ENCODE data around the gene ACOT2. TPM values are rescaled to one million over a fixed set of nuclear protein-coding genes. Genes with fewer than 3 reads are reported as not detected.
"Not testable (repeated sequence)": the region's sequence is repeated elsewhere in the genome, so short reads cannot be mapped to it uniquely, and the experiment has no call there.

The ACOT2 gene
- total RNA-seq, 1 donor from 2014 or later = 48.5 TPM

GRCh38 chr14:73576391-73576790, 7.4 kb downstream of the ACOT2 start:
- Mint-ChIP-seq H3K27me3 (ENCODE audit: low read depth) (no peaks in the 10 kb centered on the region), H3K9me3 (ENCODE audit: low read depth) (no peaks in the 10 kb centered on the region), H3K36me3 (ENCODE audit: low read depth) (peaks cover 21% of the 10 kb centered on the region), H3K4me1 (ENCODE audit: low read depth) (no peaks in the 10 kb centered on the region), H3K27ac (ENCODE audit: unreplicated experiment) (no peak overlapping the region), H3K4me3 (ENCODE audit: unreplicated experiment) (no peak overlapping the region)
- no peak for DNase-seq (ENCODE audit: low spot score)
- no peak for TF ChIP-seq CTCF (IDR thresholded peaks at IDR 0.05)

GRCh38 chr14:73577214-73577613, 8.2 kb downstream of the ACOT2 start:
- H3K9me3 Mint-ChIP-seq (ENCODE audit: low read depth); H3K4me3 Mint-ChIP-seq (ENCODE audit: unreplicated experiment); H3K27me3 Mint-ChIP-seq (ENCODE audit: low read depth); H3K27ac Mint-ChIP-seq (ENCODE audit: unreplicated experiment); H3K4me1 Mint-ChIP-seq (ENCODE audit: low read depth); DNase-seq (ENCODE audit: low spot score): not testable (repeated sequence)
- H3K36me3 Mint-ChIP-seq (ENCODE audit: low read depth) = peaks cover 21% of the 10 kb centered on the region

- not testable (repeated sequence) for H3K9me3 Mint-ChIP-seq (ENCODE audit: low read depth); H3K4me3 Mint-ChIP-seq (ENCODE audit: unreplicated experiment); H3K27me3 Mint-ChIP-seq (ENCODE audit: low read depth); H3K27ac Mint-ChIP-seq (ENCODE audit: unreplicated experiment); DNase-seq (ENCODE audit: low spot score); H3K4me1 Mint-ChIP-seq (ENCODE audit: low read depth)
- H3K36me3 Mint-ChIP-seq (ENCODE audit: low read depth) = peaks cover 16% of the 10 kb centered on the region
Measured at GRCh38 chr14:73582102-73582979, 13.3 kb downstream of the ACOT2 start.

GRCh38 chr14:73588695-73589094, 19.7 kb downstream of the ACOT2 start:
- H3K36me3 Mint-ChIP-seq (ENCODE audit: low read depth) = no peaks in the 10 kb centered on the region
- peaks cover 4% of the 10 kb centered on the region for H3K4me1 Mint-ChIP-seq (ENCODE audit: low read depth)
- no peak overlapping the region for H3K4me3 Mint-ChIP-seq (ENCODE audit: unreplicated experiment)
- H3K27me3 Mint-ChIP-seq (ENCODE audit: low read depth) = no peaks in the 10 kb centered on the region
- no peak for DNase-seq (ENCODE audit: low spot score)
- no peaks in the 10 kb centered on the region for H3K9me3 Mint-ChIP-seq (ENCODE audit: low read depth)
- H3K27ac Mint-ChIP-seq (ENCODE audit: unreplicated experiment) = no peak overlapping the region
- no peak for TF ChIP-seq CTCF (IDR thresholded peaks at IDR 0.05)

GRCh38 chr14:73589116-73589515, 20.1 kb downstream of the ACOT2 start:
- no peak overlapping the region for H3K4me3 Mint-ChIP-seq (ENCODE audit: unreplicated experiment)

GRCh38 chr14:73590673-73591004, 21.6 kb downstream of the ACOT2 start:
- not testable (repeated sequence) for H3K4me1 Mint-ChIP-seq (ENCODE audit: low read depth); H3K9me3 Mint-ChIP-seq (ENCODE audit: low read depth); DNase-seq (ENCODE audit: low spot score); H3K27ac Mint-ChIP-seq (ENCODE audit: unreplicated experiment); H3K27me3 Mint-ChIP-seq (ENCODE audit: low read depth); H3K4me3 Mint-ChIP-seq (ENCODE audit: unreplicated experiment); H3K36me3 Mint-ChIP-seq (ENCODE audit: low read depth)

More at GRCh38 chr14:73589116-73589515, 20.1 kb downstream of the ACOT2 start:
- Mint-ChIP-seq H3K27ac (ENCODE audit: unreplicated experiment) (no peak overlapping the region), H3K36me3 (ENCODE audit: low read depth) (no peaks in the 10 kb centered on the region), H3K9me3 (ENCODE audit: low read depth) (no peaks in the 10 kb centered on the region), H3K27me3 (ENCODE audit: low read depth) (no peaks in the 10 kb centered on the region), H3K4me1 (ENCODE audit: low read depth) (peaks cover 4% of the 10 kb centered on the region)
- TF ChIP-seq CTCF (IDR thresholded peaks at IDR 0.05) = no peak
- no peak for DNase-seq (ENCODE audit: low spot score)
